Keratinocyte (primary cell): ENCODE measurements around the gene FTL. TPM values are rescaled to one million over a fixed set of nuclear protein-coding genes. Genes with fewer than 3 reads are reported as not detected.

Experiments
- DNase-seq: peaks from one replicate; pipeline ENCODE4 v3.0.0-alpha.2; 2011; ENCODE audit warnings: low read depth, missing footprints, low spot score
- FAIRE-seq: peaks from 2 replicates; lab custom pipeline; 2011; peaks lifted over from hg19 to GRCh38; lab: Jason Lieb, UNC
- H2AFZ ChIP-seq: 2 replicates; pipeline ENCODE4 v1.6.0; 2012; ENCODE audit warnings: low read length, control low read depth, inconsistent platforms; ENCODE audit not compliant: control insufficient read depth
- H3K27ac ChIP-seq: 2 replicates; pipeline ENCODE4 v1.5.1; 2011; ENCODE audit warnings: low read length; ENCODE audit not compliant: control insufficient read depth, insufficient read depth
- H3K27me3 ChIP-seq: 3 replicates; pipeline ENCODE4 v1.6.0; 2011; ENCODE audit warnings: low read length; ENCODE audit not compliant: control insufficient read depth, insufficient read depth; ENCODE audit errors: extremely low read depth
- H3K36me3 ChIP-seq, 2 experiments: 2 replicates in 1 of 2; 3 replicates in 1 of 2; pipeline ENCODE4 v1.5.1; 2011; ENCODE audit warnings: low read length in 2 of 2, mild to moderate bottlenecking in 1 of 2; ENCODE audit not compliant: control insufficient read depth in 2 of 2, insufficient read depth in 2 of 2; ENCODE audit errors: extremely low read depth in 1 of 2
- H3K4me1 ChIP-seq: 3 replicates; pipeline ENCODE4 v1.5.1; 2011; ENCODE audit warnings: low read length; ENCODE audit not compliant: control insufficient read depth, insufficient read depth; ENCODE audit errors: extremely low read depth
- H3K4me2 ChIP-seq: 3 replicates; pipeline ENCODE4 v1.6.0; 2011; ENCODE audit warnings: low read depth, low read length; ENCODE audit not compliant: control insufficient read depth, insufficient read depth; ENCODE audit errors: extremely low read depth
- H3K4me3 ChIP-seq, 3 experiments: fragments of 200-600 bp in 1 of 3; sonication (generic) in 1 of 3; 2 replicates in 2 of 3; 3 replicates in 1 of 3; pipeline ENCODE4 v1.5.1; 2011 to 2016; ENCODE audit warnings: low read length in 3 of 3, mild to moderate bottlenecking in 3 of 3, control low read depth in 2 of 3, inconsistent platforms in 1 of 3, low read depth in 1 of 3, mixed read lengths in 1 of 3, mixed run types in 1 of 3, moderate library complexity in 1 of 3; ENCODE audit not compliant: control insufficient read depth in 2 of 3, insufficient read depth in 2 of 3; ENCODE audit errors: extremely low read depth in 1 of 3
- H3K79me2 ChIP-seq: 2 replicates; pipeline ENCODE4 v1.6.0; 2012; ENCODE audit warnings: low read length; ENCODE audit not compliant: control insufficient read depth, insufficient read depth
- H3K9ac ChIP-seq: 3 replicates; pipeline ENCODE4 v1.6.0; 2011; ENCODE audit warnings: low read length; ENCODE audit not compliant: control insufficient read depth, insufficient read depth; ENCODE audit errors: extremely low read depth
- H3K9me1 ChIP-seq: 3 replicates; pipeline ENCODE4 v1.6.0; 2011; ENCODE audit warnings: low read length; ENCODE audit not compliant: control insufficient read depth, insufficient read depth; ENCODE audit errors: extremely low read depth
- H3K9me3 ChIP-seq: 2 replicates; pipeline ENCODE4 v1.5.1; 2012; ENCODE audit warnings: low read depth, low read length; ENCODE audit not compliant: control insufficient read depth
- H4K20me1 ChIP-seq: 3 replicates; pipeline ENCODE4 v1.6.0; 2011; ENCODE audit warnings: low read length; ENCODE audit not compliant: control insufficient read depth, insufficient read depth; ENCODE audit errors: extremely low read depth
- CTCF ChIP-seq, 3 experiments: IDR thresholded peaks in 1 of 3; conservative IDR thresholded peaks in 1 of 3; optimal IDR thresholded peaks in 1 of 3; 2 replicates in 2 of 3; 3 replicates in 1 of 3; pipeline versions ENCODE3 to v1.5.1; 2011; ENCODE audit warnings: low read length in 3 of 3, mild to moderate bottlenecking in 3 of 3, moderate library complexity in 2 of 3, control low read depth in 1 of 3, inconsistent platforms in 1 of 3; ENCODE audit not compliant: insufficient read depth in 2 of 3; ENCODE audit errors: extremely low read depth in 1 of 3
- EZH2 ChIP-seq: IDR thresholded peaks from one replicate; pipeline ENCODE4 v1.6.1; 2012; ENCODE audit warnings: inconsistent platforms, mild to moderate bottlenecking, low read length, moderate library complexity
- dilution Hi-C: fragments of 300-500 bp; cut with MboI; formaldehyde crosslinking; loops from one replicate; pipeline ENCODE4 v1.7.0; 2020; ENCODE audit warnings: low sequenced_read_pairs; ENCODE audit not compliant: extremely low pct_ligation_motif_present
- polyA plus RNA-seq, 5 experiments: library from polyadenylated mRNA; depleted of rRNA in 3 of 5; stranded (reverse) in 3 of 5; stranded (forward) in 1 of 5; unstranded in 1 of 5; fragments of >200 nt; gene quantifications; 1 replicate in 1 of 5; 2 replicates in 3 of 5; 3 replicates in 1 of 5; pipeline versions ENCODE4 v1.2.1 to v1.2.3, GENCODE V29; 2011 to 2012; ENCODE audit warnings: missing spikeins in 2 of 5, low read depth in 1 of 5, low replicate concordance in 1 of 5

Gene FTL
- polyA plus RNA-seq, 1 donor (not counting 4 experiments of a cell fraction or from before 2014, with no cell fraction given), result 838 TPM

- Histone ChIP-seq H3K4me3 (peak overlapping the region; percentile 74 to 98 (median 95)), H3K27ac (peak overlapping the region; percentile 77), H3K9me3 (no peaks in the 10 kb centered on the region), H3K9ac (peak overlapping the region; percentile 82), H3K36me3 (peaks cover 13 to 19% of the 10 kb centered on the region in 2 experiments), H3K79me2 (peaks cover 77% of the 10 kb centered on the region), H4K20me1 (no peaks in the 10 kb centered on the region), H3K9me1 (peaks cover 3% of the 10 kb centered on the region), H2AFZ (peak overlapping the region; percentile 80), H3K4me1 (peaks cover 15% of the 10 kb centered on the region), H3K27me3 (no peaks in the 10 kb centered on the region), H3K4me2 (peak overlapping the region; percentile 87)
- DNase-seq (no peak), FAIRE-seq (no peak)
- dilution Hi-C loops, result no loop called here
- no peak for TF ChIP-seq CTCF (optimal IDR thresholded peaks at IDR 0.05 in 1 of 3, IDR thresholded peaks at IDR 0.05 in 1 of 3, conservative IDR thresholded peaks at IDR 0.05 in 1 of 3; ENCODE audit: extremely low read depth in 1 of 3, insufficient read depth in 2 of 3, low read length in 3 of 3)
- no peak for TF ChIP-seq EZH2
Observed at GRCh38 chr19:48994035-48994386, 28.9 kb downstream of the FTL start.

DNA sequence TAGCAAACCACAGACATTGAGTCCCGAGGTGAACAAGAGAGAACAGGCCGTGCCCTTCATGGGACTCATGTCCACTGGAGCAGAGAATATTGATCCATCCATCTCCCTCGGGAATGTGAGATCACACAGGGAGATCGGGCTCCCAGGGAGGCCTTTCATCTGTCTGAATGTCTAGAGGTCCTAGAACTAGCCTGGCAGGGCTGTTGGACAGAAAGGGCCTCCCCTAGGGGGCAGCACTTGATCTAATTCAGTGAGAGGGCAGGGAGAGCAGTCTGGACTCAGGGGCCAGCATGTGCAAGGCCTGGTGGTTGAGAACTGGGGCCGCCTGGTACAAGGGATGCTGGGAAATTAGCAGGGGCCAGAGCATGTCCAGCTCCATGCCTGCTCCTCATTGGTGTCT is 32.9 kb downstream of the FTL start:
- Histone ChIP-seq H2AFZ (no peak overlapping the region), H3K4me2 (no peak overlapping the region), H3K9ac (no peak overlapping the region), H3K4me3 (no peak overlapping the region), H3K4me1 (peaks cover 11% of the 10 kb centered on the region), H3K79me2 (peaks cover 47% of the 10 kb centered on the region), H4K20me1 (no peaks in the 10 kb centered on the region), H3K9me1 (peaks cover 3% of the 10 kb centered on the region), H3K9me3 (no peaks in the 10 kb centered on the region), H3K27me3 (no peaks in the 10 kb centered on the region), H3K27ac (no peak overlapping the region), H3K36me3 (peaks cover 6 to 16% of the 10 kb centered on the region in 2 experiments)
- DNase-seq, result no peak
- dilution Hi-C loops, result no loop called here
- no peak for FAIRE-seq
- TF ChIP-seq CTCF (optimal IDR thresholded peaks at IDR 0.05 in 1 of 3, IDR thresholded peaks at IDR 0.05 in 1 of 3, conservative IDR thresholded peaks at IDR 0.05 in 1 of 3; ENCODE audit: extremely low read depth in 1 of 3, insufficient read depth in 2 of 3, low read length in 3 of 3) (peak; percentile 60 to 72 (median 71)), EZH2 (no peak)
